Measurements from ENCODE around the gene BRK1. TPM values are rescaled to one million over a fixed set of nuclear protein-coding genes. Genes with fewer than 3 reads are reported as not detected.
"Not testable (repeated sequence)": the region's sequence is repeated elsewhere in the genome, so short reads cannot be mapped to it uniquely, and the experiment has no call there.

The BRK1 gene
- total and polyA plus RNA-seq, 4 donors: 108 to 184 (median 124) TPM

- H3K27ac ChIP-seq (ENCODE audit: low read depth in 1 of 2, low read length in 1 of 2); H3K9ac ChIP-seq (ENCODE audit: insufficient read depth in 1 of 2, low read length in 2 of 2); H3K9me3 ChIP-seq (ENCODE audit: control insufficient read depth in 4 of 4, insufficient read depth in 3 of 4, low read length in 3 of 4); H3K36me3 ChIP-seq (ENCODE audit: control insufficient read depth in 4 of 4, insufficient read depth in 4 of 4, low read length in 4 of 4); H3K27me3 ChIP-seq (ENCODE audit: control insufficient read depth in 3 of 3, insufficient read depth in 3 of 3, low read length in 2 of 3); H3K4me3 ChIP-seq; ATAC-seq (ENCODE audit: insufficient read depth, low FRiP score); DNase-seq; H3K4me1 ChIP-seq (ENCODE audit: control insufficient read depth in 5 of 5, insufficient read depth in 5 of 5, low read length in 5 of 5): not testable (repeated sequence)
- 97 to 100% methylated on average over 1 to 2 of the region's 2 CpGs for WGBS, 2 donors
These were observed 24.1 kb upstream of the BRK1 start for GRCh38 chr3:10091387-10091786.

- H3K9ac ChIP-seq (ENCODE audit: insufficient read depth in 1 of 2, low read length in 2 of 2): no peak overlapping the region
- DNase-seq (no peak), ATAC-seq (ENCODE audit: insufficient read depth, low FRiP score) (no peak)
- H3K4me3 ChIP-seq: no peak overlapping the region
- no peak overlapping the region for H3K27ac ChIP-seq (ENCODE audit: low read depth in 1 of 2, low read length in 1 of 2)
- TF ChIP-seq, protein P1, sequence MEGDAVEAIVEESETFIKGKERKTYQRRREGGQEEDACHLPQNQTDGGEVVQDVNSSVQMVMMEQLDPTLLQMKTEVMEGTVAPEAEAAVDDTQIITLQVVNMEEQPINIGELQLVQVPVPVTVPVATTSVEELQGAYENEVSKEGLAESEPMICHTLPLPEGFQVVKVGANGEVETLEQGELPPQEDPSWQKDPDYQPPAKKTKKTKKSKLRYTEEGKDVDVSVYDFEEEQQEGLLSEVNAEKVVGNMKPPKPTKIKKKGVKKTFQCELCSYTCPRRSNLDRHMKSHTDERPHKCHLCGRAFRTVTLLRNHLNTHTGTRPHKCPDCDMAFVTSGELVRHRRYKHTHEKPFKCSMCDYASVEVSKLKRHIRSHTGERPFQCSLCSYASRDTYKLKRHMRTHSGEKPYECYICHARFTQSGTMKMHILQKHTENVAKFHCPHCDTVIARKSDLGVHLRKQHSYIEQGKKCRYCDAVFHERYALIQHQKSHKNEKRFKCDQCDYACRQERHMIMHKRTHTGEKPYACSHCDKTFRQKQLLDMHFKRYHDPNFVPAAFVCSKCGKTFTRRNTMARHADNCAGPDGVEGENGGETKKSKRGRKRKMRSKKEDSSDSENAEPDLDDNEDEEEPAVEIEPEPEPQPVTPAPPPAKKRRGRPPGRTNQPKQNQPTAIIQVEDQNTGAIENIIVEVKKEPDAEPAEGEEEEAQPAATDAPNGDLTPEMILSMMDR (IDR thresholded peaks at IDR 0.05; ENCODE audit: control extremely low read depth, extremely low read depth): no peak
- H3K27me3 ChIP-seq (ENCODE audit: control insufficient read depth in 3 of 3, insufficient read depth in 3 of 3, low read length in 2 of 3): no peaks in the 10 kb centered on the region
- WGBS, 2 donors: 97 to 99% methylated on average over 3 of the region's 3 CpGs
- no peaks in the 10 kb centered on the region for H3K9me3 ChIP-seq (ENCODE audit: control insufficient read depth in 4 of 4, insufficient read depth in 3 of 4, low read length in 3 of 4)
- no peaks in the 10 kb centered on the region for H3K4me1 ChIP-seq (ENCODE audit: control insufficient read depth in 5 of 5, insufficient read depth in 5 of 5, low read length in 5 of 5)
- H3K36me3 ChIP-seq (ENCODE audit: control insufficient read depth in 4 of 4, insufficient read depth in 4 of 4, low read length in 4 of 4): peaks cover 0 to 7% (median 1%) of the 10 kb centered on the region in 4 donors
These were observed 21.8 kb upstream of the BRK1 start for GRCh38 chr3:10093678-10094077.

DNA sequence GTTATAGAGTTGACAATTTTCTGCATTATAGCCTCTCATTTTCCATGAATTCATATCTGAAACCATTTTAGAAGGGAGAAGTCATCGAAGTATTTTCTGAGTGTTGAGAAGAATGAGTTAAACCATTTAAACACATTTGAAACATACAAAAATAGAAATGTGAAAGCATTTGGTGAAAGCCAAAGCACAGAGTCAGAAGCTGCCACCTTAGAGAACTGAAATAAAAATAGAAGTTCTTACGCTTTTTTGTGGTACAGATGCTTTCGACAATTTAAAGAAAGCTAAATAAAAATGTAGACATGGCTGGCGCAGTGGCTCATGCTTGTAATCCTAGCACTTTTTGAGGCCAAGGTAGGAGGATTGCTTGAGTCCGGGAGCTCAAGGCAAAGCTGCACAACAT lies 16.4 kb upstream of the BRK1 start:
- no peaks in the 10 kb centered on the region for H3K27me3 ChIP-seq (ENCODE audit: control insufficient read depth in 3 of 3, insufficient read depth in 3 of 3, low read length in 2 of 3)
- TF ChIP-seq, protein P1 (IDR thresholded peaks at IDR 0.05; ENCODE audit: control extremely low read depth, extremely low read depth): no peak
- no peaks in the 10 kb centered on the region for H3K9me3 ChIP-seq (ENCODE audit: control insufficient read depth in 4 of 4, insufficient read depth in 3 of 4, low read length in 3 of 4)
- no peak overlapping the region for H3K27ac ChIP-seq (ENCODE audit: low read depth in 1 of 2, low read length in 1 of 2)
- no peak for DNase-seq
- H3K36me3 ChIP-seq (ENCODE audit: control insufficient read depth in 4 of 4, insufficient read depth in 4 of 4, low read length in 4 of 4): no peaks in the 10 kb centered on the region
- H3K4me3 ChIP-seq: no peak overlapping the region
- 95 to 96% methylated on average over 5 of the region's 5 CpGs for WGBS, 2 donors
- no peak overlapping the region for H3K9ac ChIP-seq (ENCODE audit: insufficient read depth in 1 of 2, low read length in 2 of 2)
- no peaks in the 10 kb centered on the region for H3K4me1 ChIP-seq (ENCODE audit: control insufficient read depth in 5 of 5, insufficient read depth in 5 of 5, low read length in 5 of 5)
- ATAC-seq (ENCODE audit: insufficient read depth, low FRiP score): no peak

DNA sequence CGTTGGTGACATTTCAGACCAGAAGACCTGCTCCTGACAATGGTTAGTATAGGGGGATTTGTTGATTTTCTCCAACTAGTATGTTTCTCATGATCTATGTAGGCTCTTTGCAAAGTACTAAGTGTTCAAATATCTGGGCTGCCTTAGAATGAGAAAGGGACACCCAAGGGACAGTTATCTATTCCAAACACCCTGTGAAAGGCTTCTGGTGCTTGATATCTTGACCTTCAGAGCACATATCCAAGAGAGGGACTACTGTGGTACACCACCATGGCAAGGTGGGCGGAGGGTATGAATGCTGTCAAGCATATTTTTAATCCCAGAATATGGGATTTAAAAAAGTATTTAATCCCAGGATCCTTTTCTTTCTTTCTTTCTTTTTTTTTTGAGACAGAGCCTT lies 8.6 kb upstream of the BRK1 start:
- H3K4me1 ChIP-seq (ENCODE audit: control insufficient read depth in 5 of 5, insufficient read depth in 5 of 5, low read length in 5 of 5): no peaks in the 10 kb centered on the region
- H3K4me3 ChIP-seq: no peak overlapping the region
- TF ChIP-seq, protein P1 (IDR thresholded peaks at IDR 0.05; ENCODE audit: control extremely low read depth, extremely low read depth): no peak
- no peak for DNase-seq
- no peak for ATAC-seq (ENCODE audit: insufficient read depth, low FRiP score)
- no peaks in the 10 kb centered on the region for H3K27me3 ChIP-seq (ENCODE audit: control insufficient read depth in 3 of 3, insufficient read depth in 3 of 3, low read length in 2 of 3)
- H3K36me3 ChIP-seq (ENCODE audit: control insufficient read depth in 4 of 4, insufficient read depth in 4 of 4, low read length in 4 of 4): no peaks in the 10 kb centered on the region
- H3K27ac ChIP-seq (ENCODE audit: low read depth in 1 of 2, low read length in 1 of 2): no peak overlapping the region
- 75 to 91% methylated on average over 2 of the region's 2 CpGs for WGBS, 2 donors
- H3K9me3 ChIP-seq (ENCODE audit: control insufficient read depth in 4 of 4, insufficient read depth in 3 of 4, low read length in 3 of 4): no peaks in the 10 kb centered on the region
- H3K9ac ChIP-seq (ENCODE audit: insufficient read depth in 1 of 2, low read length in 2 of 2): no peak overlapping the region
